Measurements from ENCODE around the gene CPTP.
"Not testable (repeated sequence)": the region's sequence is repeated elsewhere in the genome, so short reads cannot be mapped to it uniquely, and the experiment has no call there.

Gene CPTP

GRCh38 chr1:1305300-1306069, 19.1 kb upstream of the CPTP start:
- in situ Hi-C loops (cut with HindIII; ENCODE audit: low sequenced_read_pairs): no loop called here

DNA sequence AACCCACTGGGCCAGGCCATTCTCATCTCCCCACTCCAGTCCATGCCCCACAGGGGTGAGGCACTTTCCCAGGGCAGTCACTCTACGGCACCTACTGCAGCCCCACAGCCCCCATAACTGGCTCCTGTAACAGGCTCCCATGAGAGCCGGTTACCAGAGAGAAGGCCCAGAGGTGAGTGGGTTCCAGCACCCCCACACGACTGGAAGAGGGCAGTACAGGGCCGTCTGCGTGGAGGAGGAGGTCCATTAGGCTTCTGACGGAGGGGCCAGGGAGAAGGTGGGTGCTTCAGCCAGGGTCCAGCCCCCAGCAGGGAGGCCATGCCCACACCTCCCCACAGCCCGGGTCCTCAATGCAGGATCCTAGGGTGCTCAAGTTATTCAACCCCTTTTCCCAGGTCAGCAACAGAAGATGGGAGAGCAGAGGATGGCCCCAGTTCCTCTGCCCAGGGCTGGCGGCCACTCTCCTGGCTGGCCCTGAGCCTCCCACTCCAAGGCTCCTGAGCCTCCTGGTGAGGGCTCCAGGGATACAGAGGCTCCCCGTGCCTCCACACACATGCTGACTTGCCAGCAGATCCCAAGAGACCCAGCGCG, 18.4 kb upstream of the CPTP start:
- in situ Hi-C loops (cut with HindIII; ENCODE audit: low sequenced_read_pairs): no loop called here

DNA sequence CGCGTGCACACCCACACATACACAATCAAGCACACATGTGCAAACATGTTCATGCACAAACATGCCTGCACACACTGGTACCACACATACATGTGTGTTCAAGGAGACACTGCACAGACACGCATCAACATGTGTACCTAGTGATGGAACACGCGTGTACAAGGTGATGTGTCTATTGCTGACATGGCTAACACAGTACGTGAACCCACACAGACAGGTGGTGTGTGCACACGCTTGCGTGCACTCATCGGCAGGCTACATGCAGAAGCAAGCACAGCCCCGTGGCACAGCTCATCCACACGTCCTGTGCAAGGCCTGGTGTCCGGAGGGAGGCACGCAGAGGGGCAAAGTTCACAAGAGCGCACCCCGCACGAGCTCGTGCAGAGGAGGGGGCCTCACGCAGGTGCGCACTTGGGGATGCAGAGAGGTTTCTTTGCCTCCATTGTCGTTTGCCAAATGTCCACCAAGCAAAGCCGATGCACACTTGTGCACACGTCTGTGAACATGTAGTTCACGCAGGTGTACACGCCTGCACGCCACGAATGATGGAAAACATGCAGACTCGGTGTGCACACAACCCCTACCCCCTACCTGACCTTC, 17.8 kb upstream of the CPTP start:
- in situ Hi-C loops (cut with HindIII; ENCODE audit: low sequenced_read_pairs): no loop called here

GRCh38 chr1:1307261-1307922, 17.2 kb upstream of the CPTP start:
- in situ Hi-C loops (cut with HindIII; ENCODE audit: low sequenced_read_pairs): no loop called here

- in situ Hi-C loops (cut with HindIII; ENCODE audit: low sequenced_read_pairs): no loop called here
These were observed 16.5 kb upstream of the CPTP start, which contains the start of the genes ACAP3 and PUSL1 for GRCh38 chr1:1307923-1308755. ACAP3 (minus strand) TSS chr1:1307930; CDS start chr1:1307815, 115 bp downstream. PUSL1 (plus strand) TSS chr1:1308597; CDS start chr1:1308644, 47 bp downstream.

GRCh38 chr1:1308756-1309250, 15.8 kb upstream of the CPTP start:
- in situ Hi-C loops (cut with HindIII; ENCODE audit: low sequenced_read_pairs): no loop called here

DNA sequence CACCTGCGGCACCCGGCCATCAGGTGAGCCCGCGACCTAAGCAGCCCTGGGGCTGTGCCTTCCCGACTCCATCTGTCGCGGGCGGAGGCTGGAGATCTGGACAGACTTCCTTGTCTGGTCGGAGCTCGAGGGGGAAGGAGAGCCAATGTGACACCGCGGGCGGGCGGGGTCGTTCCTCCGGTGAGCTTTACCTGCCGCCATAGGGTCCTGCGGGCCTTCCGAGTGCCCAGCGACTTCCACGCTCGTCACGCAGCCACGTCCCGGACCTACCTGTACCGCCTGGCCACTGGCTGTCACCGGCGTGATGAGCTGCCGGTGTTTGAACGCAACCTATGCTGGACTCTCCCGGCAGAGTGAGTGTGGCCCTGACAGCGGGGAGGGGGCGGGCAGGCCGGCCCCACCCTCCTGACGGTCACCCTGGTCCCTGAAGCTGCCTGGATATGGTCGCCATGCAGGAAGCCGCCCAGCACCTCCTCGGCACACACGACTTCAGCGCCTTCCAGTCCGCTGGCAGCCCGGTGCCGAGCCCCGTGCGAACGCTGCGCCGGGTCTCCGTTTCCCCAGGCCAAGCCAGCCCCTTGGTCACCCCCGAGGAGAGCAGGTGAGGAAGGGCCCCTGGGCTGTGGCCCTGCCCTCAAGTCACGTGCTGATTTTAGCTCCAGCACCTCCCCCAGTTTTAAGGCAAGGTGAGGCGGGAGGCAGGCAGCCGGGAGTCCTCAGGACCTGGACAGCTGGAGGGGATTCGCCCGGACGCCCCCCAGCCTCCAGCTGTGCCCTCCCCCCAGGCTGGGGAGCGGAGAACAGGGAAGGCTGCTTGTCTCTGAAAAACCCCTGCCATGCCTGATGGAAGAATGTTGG, 15.1 kb upstream of the CPTP start:
- in situ Hi-C loops (cut with HindIII; ENCODE audit: low sequenced_read_pairs): no loop called here

DNA sequence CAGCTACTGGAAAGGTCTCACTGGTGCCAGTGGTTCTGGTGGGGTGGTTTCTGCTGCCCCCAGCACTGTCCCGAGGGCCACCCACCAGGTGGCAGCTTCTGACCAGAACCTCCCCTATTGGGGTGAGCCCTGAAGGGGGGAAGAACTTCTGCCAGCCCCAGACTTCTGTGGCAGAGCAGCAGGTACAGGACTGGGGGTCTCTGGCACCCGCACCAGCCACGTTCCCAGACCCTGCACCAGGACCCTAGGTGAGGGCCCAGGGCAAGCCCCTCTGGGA, 14.6 kb upstream of the CPTP start:
- in situ Hi-C loops (cut with HindIII; ENCODE audit: low sequenced_read_pairs): no loop called here

- in situ Hi-C loops (cut with HindIII; ENCODE audit: low sequenced_read_pairs): no loop called here
These were observed 14.0 kb upstream of the CPTP start for GRCh38 chr1:1310476-1311053.

DNA sequence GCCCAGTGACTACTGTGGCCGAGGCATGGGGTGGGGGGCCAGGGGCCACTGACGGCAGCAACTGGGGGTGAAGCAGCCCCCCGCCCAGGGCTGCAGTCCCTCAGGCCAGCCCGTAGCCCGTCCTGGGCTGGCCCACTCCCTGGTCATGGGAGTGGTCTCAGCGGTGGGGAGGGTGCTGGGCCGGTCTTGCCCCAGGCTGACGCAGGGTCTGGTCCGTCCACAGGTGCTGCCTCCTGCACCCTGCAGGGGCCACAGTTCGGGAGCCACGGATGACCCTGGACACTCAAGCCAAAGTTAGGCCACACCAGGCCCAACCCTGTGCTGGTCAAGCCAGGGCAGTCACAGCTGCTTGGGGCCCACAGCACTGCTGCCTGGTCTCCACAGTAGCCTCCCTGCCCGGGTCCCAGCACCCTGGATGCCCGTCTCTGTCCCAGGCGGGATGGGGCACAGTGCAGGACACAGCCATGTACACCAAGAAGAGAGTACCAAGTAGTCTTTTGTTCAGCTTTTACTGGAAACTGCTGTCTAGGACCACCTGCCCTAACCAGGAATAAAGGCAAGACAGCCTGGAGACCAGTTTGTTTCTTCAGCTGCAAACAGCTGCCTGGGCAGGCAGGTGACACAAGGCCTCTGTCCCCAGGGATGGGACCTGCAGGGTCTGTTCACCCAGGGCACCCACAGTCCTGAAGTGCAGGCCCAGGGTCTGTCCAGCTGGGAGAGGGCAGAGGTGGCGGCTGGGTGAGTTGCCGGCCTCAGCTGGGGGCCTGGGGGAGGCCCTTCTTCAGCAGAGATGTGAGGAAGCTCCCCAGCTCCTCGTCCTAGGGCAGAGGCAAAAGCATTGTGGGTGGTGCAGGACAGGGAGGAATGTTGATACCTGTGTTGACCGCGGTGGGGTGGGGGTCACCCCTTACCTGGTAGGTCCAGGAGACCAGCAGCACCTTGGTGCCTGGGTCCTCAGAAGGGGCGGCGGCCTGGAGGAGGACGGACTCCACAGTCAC, 13.2 kb upstream of the CPTP start:
- in situ Hi-C loops (cut with HindIII; ENCODE audit: low sequenced_read_pairs): no loop called here

GRCh38 chr1:1312450-1313314, 11.9 kb upstream of the CPTP start:
- in situ Hi-C loops (cut with HindIII; ENCODE audit: low sequenced_read_pairs): no loop called here

GRCh38 chr1:1313500-1314236, 10.9 kb upstream of the CPTP start:
- in situ Hi-C loops (cut with HindIII; ENCODE audit: low sequenced_read_pairs): no loop called here

GRCh38 chr1:1314237-1314586, 10.4 kb upstream of the CPTP start:
- in situ Hi-C loops (cut with HindIII; ENCODE audit: low sequenced_read_pairs): no loop called here

- in situ Hi-C loops (cut with HindIII; ENCODE audit: low sequenced_read_pairs): no loop called here
These were observed 9.8 kb upstream of the CPTP start for GRCh38 chr1:1314678-1315335.

- in situ Hi-C loops (cut with HindIII; ENCODE audit: low sequenced_read_pairs): no loop called here
These were observed 9.1 kb upstream of the CPTP start for GRCh38 chr1:1315435-1315954.

DNA sequence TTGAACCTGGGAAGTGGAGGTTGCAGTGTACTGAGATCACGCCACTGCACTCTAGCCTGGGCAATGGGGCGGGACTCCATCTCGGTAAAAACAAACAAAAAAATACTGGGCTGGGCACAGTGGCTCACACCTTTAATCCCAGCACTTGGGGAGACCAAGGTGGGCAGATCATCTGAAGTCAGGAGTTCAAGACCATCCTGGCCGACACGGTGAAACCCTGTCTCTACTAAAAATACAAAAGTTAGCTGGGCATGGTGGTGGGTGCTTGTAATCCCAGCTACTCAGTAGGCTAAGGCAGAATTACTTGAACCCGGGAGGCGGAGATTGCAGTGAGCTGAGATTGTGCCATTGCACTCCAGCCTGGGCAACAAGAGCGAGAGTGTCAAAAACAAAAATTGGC, 8.4 kb upstream of the CPTP start:
- in situ Hi-C loops (cut with HindIII; ENCODE audit: low sequenced_read_pairs): not testable (repeated sequence)
